Measurements from ENCODE around the gene LSAMP. TPM values are rescaled to one million over a fixed set of nuclear protein-coding genes. Genes with fewer than 3 reads are reported as not detected.

The LSAMP gene
- total and polyA plus RNA-seq, 2 of the 8 experiments (the other 6 are each of a cell fraction or from before 2014, with no cell fraction given): 1.8 to 5.7 TPM

- no peak overlapping the region for H3K18ac ChIP-seq (ENCODE audit: extremely low read depth, low read length)
- H3K14ac ChIP-seq (ENCODE audit: insufficient read length): no peak overlapping the region
- no peak overlapping the region for H3K4ac ChIP-seq (replicated peaks; ENCODE audit: insufficient read length, low read depth, low read length)
- no peak overlapping the region for H4K5ac ChIP-seq (ENCODE audit: insufficient read length, low read depth, low read length)
- no peaks in the 10 kb centered on the region for H3K36me3 ChIP-seq (ENCODE audit: control insufficient read depth in 2 of 4, insufficient read depth in 4 of 4, low read length in 3 of 4)
- H3K9ac ChIP-seq (replicated peaks in 1 of 4; ENCODE audit: extremely low read depth in 1 of 4, low read depth in 3 of 4, low read length in 3 of 4): no peak overlapping the region
- no peaks in the 10 kb centered on the region for H4K20me1 ChIP-seq (replicated peaks in 1 of 2; ENCODE audit: control insufficient read depth in 1 of 2, insufficient read depth in 2 of 2, low read length in 2 of 2)
- H3K56ac ChIP-seq (replicated peaks; ENCODE audit: insufficient read length, low read depth, low read length): no peak overlapping the region
- no peaks in the 10 kb centered on the region for H3K79me2 ChIP-seq (ENCODE audit: control insufficient read depth in 1 of 2, insufficient read depth in 2 of 2, low read length in 2 of 2)
- CTCF ChIA-PET (ENCODE audit: partially characterized antibody): interaction anchor here (0.8 to 4.3 kb wide), 2 partner anchors 16 to 18 kb away, joined by 4 to 23 read pairs; no protein-coding TSS in a partner anchor
- H2BK20ac ChIP-seq (ENCODE audit: low read length): 0 out of 2 replicates have a peak overlapping the region, but pooled peaks have one; percentile 18
- H2BK15ac ChIP-seq (ENCODE audit: low read length): no peak overlapping the region
- POLR2A ChIA-PET (ENCODE audit: partially characterized antibody): no interaction called here
- no peak overlapping the region for H2BK5ac ChIP-seq (ENCODE audit: low read depth, low read length)
- FAIRE-seq (no peak), DNase-seq (ENCODE audit: low read depth in 1 of 2, low spot score in 2 of 2) (no peak)
- no peak overlapping the region for H3K4me3 ChIP-seq (ENCODE audit: extremely low read depth in 1 of 4, insufficient read depth in 2 of 4, low read depth in 3 of 4, low read length in 4 of 4)
- H2AK5ac ChIP-seq (ENCODE audit: low read depth, low read length): no peak overlapping the region
- no peak overlapping the region for H4K91ac ChIP-seq (replicated peaks; ENCODE audit: insufficient read length, low read length)
- no peak overlapping the region for H3K4me2 ChIP-seq (ENCODE audit: insufficient read depth in 1 of 2, low read depth in 2 of 2, low read length in 2 of 2)
- H2BK12ac ChIP-seq (ENCODE audit: low read depth, low read length): no peak overlapping the region
- no peak overlapping the region for H4K8ac ChIP-seq (ENCODE audit: extremely low read depth, insufficient read depth, low read length)
- 93% methylated on average over 4 of the region's 4 CpGs; no CpG with 5 or more reads in 1 of the 2 experiments for WGBS, 2 experiments (ENCODE audit: extremely low coverage in 1 of 2, insufficient coverage in 1 of 2, insufficient read length in 1 of 2, insufficient replicate concordance in 2 of 2, low coverage in 1 of 2, low lambda C conversion rate in 2 of 2, missing lambda C conversion rate in 1 of 2)
- no peak overlapping the region for H2BK120ac ChIP-seq (replicated peaks; ENCODE audit: low read depth, low read length)
- no peaks in the 10 kb centered on the region for H3K27me3 ChIP-seq (replicated peaks in 1 of 4; ENCODE audit: control insufficient read depth in 3 of 4, extremely low read depth in 1 of 4, insufficient read depth in 3 of 4, low read length in 3 of 4)
- H3K79me1 ChIP-seq (ENCODE audit: low read depth, low read length): no peaks in the 10 kb centered on the region
- H2AFZ ChIP-seq (ENCODE audit: low read length): no peak overlapping the region
- no peaks in the 10 kb centered on the region for H3K23me2 ChIP-seq (ENCODE audit: low read depth, low read length)
- H3K23ac ChIP-seq (ENCODE audit: insufficient read length): no peak overlapping the region
- no peak overlapping the region for H3K27ac ChIP-seq (ENCODE audit: low read depth, low read length)
- H3K9me3 ChIP-seq (ENCODE audit: insufficient read depth in 2 of 2, low read depth in 1 of 2, low read length in 1 of 2): no peaks in the 10 kb centered on the region
- H3K4me1 ChIP-seq (replicated peaks in 1 of 4; ENCODE audit: control insufficient read depth in 3 of 4, insufficient read depth in 4 of 4, low read length in 3 of 4): peaks cover 0 to 7% (median 0%) of the 10 kb centered on the region in 4 experiments; a peak in 3 of 7 replicates
- no peak for TF ChIP-seq CHD2 (IDR thresholded peaks at IDR 0.05; ENCODE audit: low read length)
Measured at GRCh38 chr3:115800489-115801075, 644.7 kb downstream of the LSAMP start.

Measured in H1 (cell line).